Bone marrow (tissue), 2 donors: ENCODE results near the gene SLC35F1.
"Not testable (repeated sequence)": the region's sequence is repeated elsewhere in the genome, so short reads cannot be mapped to it uniquely, and the experiment has no call there.

Source experiments
- DNase-seq, 2 donors: peaks; one replicate each; lab custom pipeline; 2025; lab: John Stamatoyannopoulos, UW

The SLC35F1 gene

DNA sequence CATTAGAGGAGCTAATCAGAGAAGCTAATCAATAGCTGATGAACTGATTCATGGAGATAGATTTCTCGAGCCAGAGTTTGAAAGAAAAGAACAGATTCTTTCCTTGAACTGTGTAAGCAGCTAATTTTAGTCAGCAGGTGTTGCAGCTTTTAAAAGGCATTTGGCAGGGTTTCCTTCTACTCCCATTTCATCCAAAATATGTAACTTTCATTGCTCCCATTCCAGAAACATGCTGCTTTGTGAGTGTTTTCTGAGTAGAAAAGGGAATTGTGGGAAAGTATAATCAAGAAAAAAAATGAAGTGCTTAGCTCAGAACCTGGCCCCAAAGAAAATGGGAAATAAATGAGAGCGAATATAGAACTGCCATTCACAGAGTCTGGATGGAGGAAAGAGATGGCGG, 20.8 kb downstream of the SLC35F1 start:
- DNase-seq, result no peak

DNA sequence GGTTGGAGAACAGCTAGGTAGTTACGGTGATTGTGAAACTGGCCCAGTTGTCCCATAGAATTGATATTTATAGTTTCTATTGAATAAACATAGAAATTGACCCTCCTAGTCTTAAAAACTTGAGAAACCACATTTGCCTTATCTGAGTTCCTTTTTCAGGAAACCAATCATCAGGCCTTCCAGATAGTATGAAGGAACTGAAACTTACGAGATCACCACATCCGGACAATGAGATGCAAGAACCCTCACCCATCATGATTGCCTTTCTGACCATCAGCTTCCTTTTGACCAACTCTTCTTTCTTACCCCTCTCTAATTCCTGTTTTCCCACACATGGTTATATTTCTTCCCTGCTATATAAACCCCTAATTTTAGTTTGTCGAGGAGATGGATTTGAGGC, 21.8 kb downstream of the SLC35F1 start:
- no peak for DNase-seq

DNA sequence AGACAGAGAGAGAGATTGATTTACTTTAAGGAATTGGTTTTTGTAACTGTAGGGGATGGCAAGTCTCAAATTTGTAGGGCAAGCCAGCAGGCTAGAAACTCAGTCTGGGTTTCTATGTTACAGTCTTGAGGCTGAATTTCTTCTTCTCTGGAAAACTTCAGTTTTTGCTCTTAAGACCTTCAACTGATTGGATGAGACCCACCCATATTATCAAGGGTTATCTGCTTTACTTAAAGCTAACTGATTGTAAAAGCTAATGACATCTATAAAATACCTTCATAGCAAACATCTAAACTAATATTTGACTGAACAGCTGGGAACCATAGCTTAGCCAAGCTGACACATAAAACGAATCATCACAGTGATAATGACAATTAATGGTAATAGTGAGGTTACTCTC, 22.4 kb downstream of the SLC35F1 start:
- no peak for DNase-seq

DNA sequence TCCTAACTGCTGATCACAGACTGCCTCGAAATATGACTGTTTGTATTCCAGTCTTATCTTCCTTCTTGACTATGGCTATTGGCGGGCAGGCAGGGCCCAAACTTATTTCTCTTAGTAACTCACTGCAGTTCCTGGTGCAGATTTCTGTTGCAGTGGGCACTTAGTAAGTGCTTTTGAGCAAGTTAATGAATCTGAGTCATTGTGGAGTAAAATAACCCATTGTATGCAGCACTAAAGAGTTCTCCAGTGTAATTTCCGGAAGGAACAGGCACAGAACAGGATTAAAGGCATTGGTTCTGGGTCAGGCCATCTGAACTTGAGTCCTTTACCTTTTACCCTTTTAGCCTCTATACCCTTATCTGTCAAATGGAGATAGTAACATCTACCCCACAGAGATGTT, 23.6 kb downstream of the SLC35F1 start:
- DNase-seq, result no peak

DNA sequence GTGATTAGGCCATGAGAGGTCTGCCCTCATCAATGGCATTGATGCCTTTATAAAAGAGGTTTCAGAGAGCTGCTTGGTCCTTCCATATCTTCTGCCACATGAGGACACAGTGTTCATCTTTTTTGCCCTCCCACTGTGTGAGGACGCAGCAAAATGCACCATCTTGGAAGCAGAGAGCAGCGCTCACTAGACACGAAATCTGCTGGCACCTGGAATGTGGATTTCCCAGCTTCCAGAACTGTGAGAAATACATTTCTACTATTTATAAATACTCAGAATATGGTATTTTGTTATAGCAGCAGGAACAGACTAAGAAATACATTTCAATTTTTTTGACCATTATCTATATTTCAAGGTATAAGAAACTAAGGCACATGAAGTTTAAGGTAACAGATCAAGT, 24.9 kb downstream of the SLC35F1 start:
- DNase-seq, result no peak

DNA sequence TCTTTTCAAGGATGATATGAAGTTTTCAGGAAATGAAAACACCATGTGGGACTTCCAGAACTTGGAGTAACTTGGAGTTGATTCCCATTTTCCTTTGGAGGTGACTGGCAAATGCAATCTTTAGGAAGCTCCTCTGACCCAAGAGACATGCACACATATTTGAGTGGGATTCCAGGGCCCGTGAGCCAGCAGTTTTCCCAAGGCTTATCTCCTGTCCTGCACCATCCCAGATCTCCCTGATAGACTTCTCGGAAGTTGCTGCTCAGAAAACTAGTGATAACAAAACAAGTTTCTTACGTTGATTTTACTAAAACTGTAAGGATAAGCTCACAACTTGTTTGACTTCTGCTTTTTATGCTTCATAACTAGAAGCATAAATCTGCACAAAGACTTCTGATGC, 25.6 kb downstream of the SLC35F1 start:
- DNase-seq, result no peak

DNA sequence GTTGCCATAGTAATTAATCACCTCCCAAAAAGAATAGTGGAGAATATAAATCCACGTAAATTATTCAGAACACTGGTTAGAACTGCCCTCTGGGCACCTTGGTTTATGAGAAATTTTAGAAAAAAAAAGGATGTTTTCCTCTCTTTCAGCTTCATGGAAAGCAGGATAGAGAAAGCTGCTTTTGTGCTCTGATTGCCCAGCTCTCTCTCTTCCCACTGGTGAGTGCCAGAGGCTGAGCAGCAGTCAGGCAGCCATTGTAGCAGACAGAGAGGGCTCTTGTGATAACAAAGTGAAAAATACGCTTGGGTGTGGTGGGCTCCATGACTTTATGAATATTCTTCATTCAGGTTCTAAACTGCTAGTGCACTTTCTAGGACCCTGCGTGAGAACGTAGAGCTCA, 26.4 kb downstream of the SLC35F1 start:
- no peak for DNase-seq

DNA sequence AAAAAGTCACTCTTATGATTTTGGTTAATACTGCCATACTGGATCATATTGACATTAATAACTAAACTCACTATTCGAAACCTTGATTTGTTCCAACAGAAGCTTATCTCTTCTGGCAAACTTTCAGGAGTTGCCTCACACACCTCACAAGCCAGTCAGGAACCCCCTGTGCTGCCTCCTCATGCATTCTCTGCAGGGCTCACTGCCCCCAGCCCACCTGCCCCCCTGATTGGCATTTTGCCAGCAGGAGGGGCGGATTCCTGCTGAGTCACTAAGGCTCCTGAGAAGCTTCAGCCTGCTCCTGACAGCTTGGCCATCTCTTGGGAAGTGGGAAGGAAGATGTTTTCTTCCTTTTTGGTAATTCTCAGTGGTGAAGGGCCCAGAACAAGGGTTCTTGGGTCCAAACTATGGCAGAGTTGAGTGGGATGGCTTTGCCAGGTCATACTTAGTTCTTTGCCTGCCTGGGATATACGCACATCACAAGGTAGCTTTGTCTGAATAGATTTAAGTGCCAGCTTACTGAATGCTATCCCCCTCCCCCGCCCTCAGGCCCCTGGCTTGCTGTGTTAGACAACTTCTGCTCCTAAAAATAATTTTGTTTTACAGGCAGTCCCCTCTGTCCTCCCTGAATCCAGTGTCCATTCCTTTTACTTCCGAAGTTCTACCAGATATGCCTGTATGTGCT, 31.4 kb downstream of the SLC35F1 start:
- no peak for DNase-seq

DNA sequence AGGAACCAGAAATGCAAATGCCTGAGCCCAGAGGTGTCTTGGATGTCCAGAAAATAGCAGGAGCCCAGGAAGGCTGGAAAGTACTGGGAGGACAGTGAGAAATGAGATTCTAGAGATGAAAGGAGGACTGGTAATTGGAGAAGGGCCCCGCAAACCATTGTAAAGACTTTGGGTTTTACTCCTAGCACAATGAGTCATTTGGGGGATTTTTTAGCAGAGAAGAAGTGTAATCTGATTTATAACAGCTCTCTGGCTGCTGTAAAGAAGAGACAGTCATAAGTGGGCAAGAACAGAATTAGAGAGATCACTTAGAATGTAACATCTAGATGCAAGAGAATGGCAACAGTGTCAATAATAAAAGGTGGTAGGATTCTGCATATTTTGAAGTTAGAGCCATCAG, 40.2 kb downstream of the SLC35F1 start:
- no peak for DNase-seq

DNA sequence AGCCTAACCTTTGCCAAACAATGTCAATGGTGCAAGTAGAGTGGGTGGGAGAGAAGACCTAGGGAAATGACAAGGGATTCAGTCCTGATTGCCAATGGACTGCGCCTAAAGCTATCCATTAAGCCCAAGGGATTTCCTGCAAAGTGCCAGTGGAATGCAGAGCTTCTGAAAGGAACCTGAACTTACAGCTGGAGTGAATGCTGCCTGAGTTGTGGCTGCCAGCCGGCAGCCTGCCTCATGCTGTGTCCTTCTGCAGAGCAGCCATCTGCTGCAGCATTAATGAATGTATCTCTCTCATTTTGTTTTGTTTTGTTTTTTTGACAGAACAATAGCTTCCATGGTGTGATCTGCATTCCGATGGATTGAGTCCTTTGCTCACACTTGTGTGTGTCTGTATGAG, 44.7 kb downstream of the SLC35F1 start:
- DNase-seq, result no peak

DNA sequence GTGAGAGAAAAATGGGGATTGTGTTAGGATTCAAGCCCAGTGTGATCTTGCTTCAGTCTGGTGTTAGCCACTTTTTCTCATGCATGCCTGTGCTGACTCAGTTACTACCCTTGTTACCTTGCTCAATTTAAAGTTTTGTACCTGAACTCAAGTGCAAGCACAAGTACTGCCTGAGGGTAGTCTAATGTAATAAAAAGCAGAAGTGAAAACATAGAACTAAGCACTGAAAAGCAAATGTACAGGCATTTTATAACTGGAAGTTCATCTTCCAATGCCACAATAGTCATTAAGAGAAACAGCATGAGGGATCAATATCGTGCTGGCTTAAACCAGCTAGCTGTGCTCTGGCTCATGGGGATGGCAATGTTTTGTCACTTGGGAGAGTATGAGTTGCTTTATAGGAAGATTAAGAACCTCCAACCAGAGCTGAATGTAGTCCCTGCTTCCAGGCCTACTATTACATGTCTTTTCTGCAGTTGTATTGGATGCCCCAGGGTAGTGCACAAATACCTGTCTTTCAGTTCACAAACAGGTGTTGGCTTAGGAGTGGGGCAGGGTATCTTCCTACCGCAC, 48.7 kb downstream of the SLC35F1 start:
- no peak for DNase-seq

DNA sequence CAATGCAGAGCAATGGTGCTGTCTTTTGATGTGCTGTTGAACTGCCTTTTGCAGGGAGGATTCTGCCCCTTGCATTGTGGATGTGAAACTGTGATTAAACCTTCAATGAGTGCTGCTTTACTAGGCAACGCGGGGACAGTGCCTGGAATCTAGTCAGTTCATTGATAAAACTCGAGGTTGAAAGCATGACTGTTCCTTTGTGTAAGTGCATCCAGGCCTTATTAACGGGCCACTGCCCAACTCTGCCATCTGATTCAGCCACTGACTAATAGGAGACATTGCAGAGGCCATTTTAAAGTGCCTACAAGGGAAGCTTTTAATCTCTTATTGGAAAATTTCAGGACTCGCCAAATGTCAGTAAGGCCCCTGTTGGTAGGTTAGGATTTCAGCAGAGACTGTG, 49.3 kb downstream of the SLC35F1 start:
- DNase-seq, result no peak

DNA sequence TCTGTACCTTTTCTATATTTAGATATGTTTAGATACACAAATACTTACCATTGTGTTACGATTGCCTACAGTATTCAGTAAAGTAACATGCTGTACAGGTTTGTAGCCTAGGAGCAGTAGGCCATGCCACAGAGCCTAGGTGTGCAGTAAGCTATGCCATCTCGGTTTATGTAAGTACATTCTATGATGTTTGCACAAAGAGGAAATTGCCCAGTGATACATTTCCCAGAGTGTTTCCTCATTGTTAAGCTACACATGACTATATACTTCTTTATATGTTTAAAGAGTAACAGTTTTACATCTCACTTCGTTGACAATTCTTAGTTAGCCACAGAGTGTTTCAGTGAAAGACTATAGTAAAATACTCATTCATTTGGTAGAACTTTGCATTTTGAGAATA, 51.5 kb downstream of the SLC35F1 start:
- no peak for DNase-seq

DNA sequence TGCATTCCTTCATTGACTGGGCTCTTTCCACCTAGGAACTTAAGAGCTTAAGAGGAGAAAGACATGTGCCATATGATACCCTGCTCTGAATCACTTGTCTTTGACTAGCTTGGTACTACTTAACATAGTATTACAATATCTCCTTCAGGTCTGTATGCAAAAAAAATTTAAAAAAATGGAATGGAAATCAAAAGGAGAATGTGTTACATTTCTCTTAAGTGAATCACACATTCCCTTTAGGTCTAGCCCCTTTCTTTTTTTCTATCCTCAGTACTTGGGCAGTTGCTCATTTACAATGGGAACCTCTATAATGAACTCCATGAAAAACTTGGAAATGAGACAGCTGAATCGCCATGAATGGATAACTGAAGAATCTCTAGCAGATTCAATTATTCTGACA, 53.8 kb downstream of the SLC35F1 start:
- DNase-seq, result no peak

DNA sequence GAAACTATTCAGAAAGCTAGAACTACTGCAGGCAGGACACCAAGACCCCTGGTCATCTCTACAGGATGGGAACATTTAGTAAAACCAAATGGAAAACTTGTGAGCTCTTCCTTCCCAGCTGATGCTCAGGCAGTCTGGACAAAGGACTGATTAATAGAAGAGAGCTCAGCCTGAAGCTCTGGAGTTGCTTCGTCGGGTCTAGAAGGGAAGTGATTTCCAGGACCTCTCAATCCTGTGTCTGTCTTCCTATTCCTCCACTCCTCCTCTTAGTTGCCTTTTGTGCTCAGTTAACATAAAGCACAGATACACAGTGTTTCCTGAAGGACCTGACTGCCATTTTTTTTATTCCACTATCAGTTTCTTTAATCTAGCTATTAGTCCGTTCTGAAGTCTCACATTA, 54.2 kb downstream of the SLC35F1 start:
- DNase-seq, result no peak

DNA sequence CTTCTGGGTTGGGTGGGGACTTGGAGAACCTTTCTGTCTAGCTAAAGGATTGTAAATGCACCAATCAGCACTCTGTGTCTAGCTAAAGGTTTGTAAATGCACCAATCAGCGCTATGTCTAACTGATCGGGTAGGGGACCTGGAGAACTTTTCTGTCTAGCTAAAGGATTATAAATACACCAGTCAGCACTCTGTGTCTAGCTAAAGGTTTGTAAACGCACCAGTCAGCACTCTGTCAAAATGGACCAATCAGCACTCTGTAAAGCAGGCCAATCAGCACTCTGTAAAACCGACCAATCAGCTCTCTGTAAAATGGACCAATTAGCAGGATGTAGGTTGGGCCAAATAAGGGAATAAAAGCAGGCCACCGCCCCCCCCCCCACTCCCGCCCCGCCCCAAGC, 58.7 kb downstream of the SLC35F1 start:
- DNase-seq, result not testable (repeated sequence)

DNA sequence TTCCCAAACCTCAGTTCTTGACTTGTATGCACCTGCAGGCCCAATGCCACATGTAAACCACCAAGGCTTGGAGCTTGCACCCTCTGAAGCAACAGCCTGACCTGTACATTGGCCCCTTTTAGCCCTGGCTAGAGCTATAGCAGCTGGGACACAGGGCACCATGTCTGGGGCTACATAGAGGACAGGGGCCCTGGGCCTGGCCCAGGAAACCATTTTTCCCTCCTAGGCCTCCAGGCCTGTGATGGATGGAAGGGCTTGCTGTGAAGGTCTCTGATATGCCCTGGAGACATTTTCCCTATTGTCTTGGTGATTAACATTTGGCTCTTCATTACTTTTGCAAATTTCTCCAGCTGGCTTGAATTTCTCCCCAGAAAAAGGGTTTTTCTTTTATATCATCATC, 64.6 kb downstream of the SLC35F1 start:
- DNase-seq, result no peak

DNA sequence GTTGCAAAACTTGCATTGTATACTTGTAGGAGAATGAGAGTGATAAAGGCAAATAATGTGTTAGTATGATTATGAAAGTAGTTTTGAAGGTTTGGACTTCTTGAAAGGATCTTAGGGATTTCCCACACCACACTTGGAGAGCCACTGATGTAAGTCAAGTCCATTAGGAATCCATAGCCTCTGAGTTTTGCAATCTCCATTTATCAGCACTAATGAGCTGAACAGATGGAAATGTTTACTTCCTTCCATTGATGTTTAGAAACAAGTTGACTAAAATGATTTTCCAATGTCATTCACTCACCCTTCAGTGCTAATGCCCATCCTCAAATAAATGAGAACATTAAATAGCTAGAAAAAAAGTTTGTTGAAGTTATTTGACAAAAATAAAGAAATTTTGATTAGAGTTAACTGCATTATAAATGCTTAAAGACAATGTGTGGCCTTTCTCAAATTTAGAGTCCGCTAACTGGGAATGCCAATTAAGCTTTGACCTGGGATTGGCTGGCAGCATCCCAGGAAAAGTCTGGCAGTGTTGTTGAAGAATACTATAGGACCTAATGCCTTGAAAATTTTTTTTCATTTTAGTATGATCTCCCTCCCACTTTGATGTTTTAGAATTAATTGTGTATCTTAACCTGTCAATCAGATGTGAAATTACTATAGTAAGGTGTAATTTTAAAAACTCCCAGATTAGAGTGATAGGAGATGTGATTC, 68.0 kb downstream of the SLC35F1 start:
- no peak for DNase-seq

DNA sequence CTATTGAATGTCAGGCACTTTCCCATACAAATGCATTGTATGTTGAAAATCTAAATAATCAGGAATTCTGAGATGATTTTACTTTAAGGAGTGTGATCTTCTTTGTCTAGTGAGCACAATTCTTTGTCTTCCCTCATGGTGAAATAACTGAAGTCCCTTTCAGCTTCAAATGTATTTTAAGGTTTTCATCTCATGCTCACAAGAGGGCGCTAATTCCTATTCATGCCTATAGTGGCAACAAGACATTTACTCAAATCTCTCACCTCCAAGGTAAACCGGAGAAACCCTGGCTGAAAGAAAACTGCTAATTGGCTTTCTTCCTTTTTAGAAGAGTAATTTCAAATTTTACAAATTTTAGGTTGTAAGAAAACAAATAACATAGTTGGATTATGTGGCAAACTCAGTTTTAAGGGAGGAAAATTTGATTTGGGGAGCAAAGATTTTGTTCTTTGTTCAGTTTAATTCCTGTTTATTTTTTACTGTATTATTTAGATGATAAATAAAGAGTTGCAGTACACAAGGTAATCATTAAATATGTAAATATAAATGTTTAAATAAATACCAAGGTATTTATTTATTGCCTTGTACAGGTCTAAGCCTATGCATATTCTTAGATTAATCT, 69.1 kb downstream of the SLC35F1 start:
- DNase-seq, result peak in 1 of 2 donors; percentile 3

DNA sequence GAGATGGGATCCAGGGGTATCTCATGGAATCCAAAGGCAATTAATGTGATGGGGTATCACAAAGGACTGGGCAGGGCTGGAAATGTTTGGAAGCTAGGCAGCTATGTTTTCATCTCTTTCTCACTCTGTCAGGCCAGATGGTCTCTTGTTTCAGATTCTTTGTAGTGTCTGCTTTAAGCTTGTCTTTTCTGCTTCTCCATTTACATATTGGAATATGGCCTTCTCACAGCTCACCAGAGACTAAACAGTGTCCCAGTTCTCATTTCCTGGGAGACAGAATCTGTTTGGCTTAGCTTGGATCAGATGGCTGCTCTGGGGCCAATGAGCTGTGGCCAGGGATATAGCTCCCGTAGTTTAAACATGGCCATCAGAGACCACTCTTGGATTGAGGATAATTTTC, 78.9 kb downstream of the SLC35F1 start:
- DNase-seq, result no peak

DNA sequence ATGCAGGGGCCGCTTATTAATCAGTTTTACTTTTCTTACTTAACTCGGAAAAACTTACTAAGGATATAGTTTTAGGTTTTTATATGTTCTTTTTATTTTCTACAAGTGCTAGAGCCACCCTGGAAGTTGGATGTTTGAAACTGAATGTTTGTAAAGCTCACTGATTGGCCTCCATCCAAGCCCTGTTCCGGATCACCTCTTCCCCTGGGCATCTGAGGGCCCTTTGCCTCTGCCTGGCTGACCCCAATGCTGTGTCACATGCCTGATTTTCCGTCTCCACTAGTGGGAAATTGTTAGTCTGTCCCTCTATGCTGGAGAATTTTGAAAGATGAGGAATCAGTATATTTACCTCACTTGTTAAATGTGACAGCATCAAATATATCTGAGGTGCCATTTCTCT, 79.3 kb downstream of the SLC35F1 start:
- DNase-seq, result no peak

DNA sequence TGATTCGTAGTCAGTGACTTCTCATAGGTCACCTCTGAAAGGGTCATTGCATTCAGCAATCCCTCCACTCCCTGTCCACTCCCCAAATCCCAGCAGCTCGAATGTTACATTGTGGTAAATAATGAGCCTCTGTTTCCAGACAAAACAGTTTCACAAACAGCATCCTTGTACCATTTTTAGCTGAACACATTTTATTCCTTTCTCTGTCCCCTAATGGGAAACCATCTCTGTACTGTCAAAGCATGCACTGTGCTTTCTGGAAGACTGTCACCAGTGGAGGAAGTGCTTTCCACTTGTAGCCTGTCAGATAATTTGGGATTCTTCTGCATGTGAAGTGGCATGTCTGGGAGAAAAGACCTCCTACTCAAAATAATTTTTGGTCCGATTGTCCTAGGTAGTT, 82.0 kb downstream of the SLC35F1 start:
- no peak for DNase-seq

DNA sequence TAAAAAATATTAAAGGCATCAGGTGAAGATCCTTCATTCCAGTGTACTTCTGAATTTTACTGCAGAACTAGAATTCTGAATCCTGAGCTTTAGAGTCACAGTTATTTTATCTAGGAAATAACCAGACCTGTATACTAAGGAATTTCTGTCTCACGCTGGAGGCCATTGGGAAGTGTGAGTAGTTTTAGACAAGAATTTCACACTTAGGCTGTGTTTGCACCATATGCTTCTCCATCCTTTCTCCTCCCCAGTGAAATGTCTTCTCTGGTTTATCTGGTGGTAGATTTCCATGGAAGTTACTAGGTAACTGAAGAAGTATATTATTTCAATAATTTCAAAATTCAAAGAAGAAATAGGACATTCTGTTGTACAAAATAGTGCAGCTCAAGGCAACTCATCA, 83.1 kb downstream of the SLC35F1 start:
- DNase-seq, result no peak
